Spleen (tissue), 11 donors: ENCODE results near the gene CTXN1. TPM values are rescaled to one million over a fixed set of nuclear protein-coding genes. Genes with fewer than 3 reads are reported as not detected.

Source experiments
- DNase-seq: peaks from one replicate; pipeline ENCODE4 v3.0.0-alpha.2; 2020
- H3K27ac ChIP-seq, 8 donors: fragments of 200-600 bp; sonication (generic) in 7 of 8; 1 replicate in 4 of 8; 2 replicates in 4 of 8; pipeline versions ENCODE4 v1.5.0 to v1.8.0; 2016 to 2021; ENCODE audit warnings: inconsistent platforms in 4 of 8, mild to moderate bottlenecking in 4 of 8, moderate library complexity in 1 of 8
- H3K27me3 ChIP-seq, 7 donors: fragments of 200-600 bp; sonication (generic) in 6 of 7; replicated peaks in 1 of 7; 1 replicate in 4 of 7; 2 replicates in 3 of 7; pipeline versions ENCODE4 v1.5.0 to v1.8.0; 2016 to 2021; ENCODE audit warnings: inconsistent platforms in 3 of 7, mild to moderate bottlenecking in 1 of 7
- H3K36me3 ChIP-seq, 6 donors: fragments of 200-600 bp; sonication (generic) in 5 of 6; 1 replicate in 4 of 6; 2 replicates in 2 of 6; pipeline versions ENCODE4 v1.5.0 to v1.8.0; 2016 to 2021; ENCODE audit warnings: inconsistent platforms in 2 of 6
- H3K4me1 ChIP-seq, 6 donors: fragments of 200-600 bp; sonication (generic) in 5 of 6; 1 replicate in 3 of 6; 2 replicates in 3 of 6; pipeline versions ENCODE4 v1.5.0 to v1.8.0; 2016 to 2021; ENCODE audit warnings: inconsistent platforms in 3 of 6
- H3K4me3 ChIP-seq, 8 donors: fragments of 200-600 bp; sonication (generic) in 7 of 8; 1 replicate in 4 of 8; 2 replicates in 4 of 8; pipeline versions ENCODE4 v1.5.0 to v1.8.0; 2016 to 2021; ENCODE audit warnings: inconsistent platforms in 4 of 8, mild to moderate bottlenecking in 4 of 8, moderate library complexity in 2 of 8
- H3K9me3 ChIP-seq, 8 donors: fragments of 200-600 bp; sonication (generic) in 7 of 8; 1 replicate in 4 of 8; 2 replicates in 4 of 8; pipeline versions ENCODE4 v1.5.0 to v1.8.0; 2016 to 2021; ENCODE audit warnings: inconsistent platforms in 4 of 8
- POLR2A ChIP-seq, 3 donors: fragments of 450-650 bp; IDR thresholded peaks; one replicate each; pipeline ENCODE4 v1.5.1; 2017; ENCODE audit warnings: antibody characterized with exemption in 3 of 3, mild to moderate bottlenecking in 1 of 3
- POLR2AphosphoS5 ChIP-seq, 3 donors: sonication (generic); formaldehyde crosslinking; IDR thresholded peaks; one replicate each; pipeline ENCODE4 v1.5.1; 2017; ENCODE audit warnings: antibody characterized with exemption in 3 of 3
- WGBS, 5 donors: extraction: QIAGEN DNeasy Blood & Tissue Kit in 3 of 5; methylation state at CpG; one replicate each; pipeline versions ENCODE4 v1.1.5 to v1.1.7; 2013 to 2018; 5-methylcytosine and 5-hydroxymethylcytosine counted together
- intact Hi-C: fragments of 100-400 bp; cut with DNase I; formaldehyde crosslinking; loops from one replicate; pipeline ENCODE4 v1.15.0; 2023; ENCODE audit warnings: low total_unique reads
- polyA plus RNA-seq, 3 donors: library from polyadenylated mRNA; stranded (reverse); fragments of 200-250 nt; gene quantifications; one replicate each; pipeline ENCODE4 v1.2.1, GENCODE V29; 2013
- total RNA-seq, 7 donors: library from RNA; depleted of rRNA in 3 of 7; stranded (reverse); fragments of >200 nt in 3 of 7; fragmentation: NEBNext Ultra II Directional in 4 of 7; extraction: Animal tissue kit (Norgen Biotek cat#: 25700) in 4 of 7; gene quantifications; one replicate each; pipeline versions ENCODE4 v1.1.0 to v1.2.1, GENCODE V29; 2016 to 2021
- TF ChIP-seq, protein P1 (sequence below), 11 experiments: fragments of 200-600 bp in 7 of 11; fragments of 450-650 bp in 4 of 11; sonication (generic) in 4 of 11; IDR thresholded peaks in 8 of 11; conservative IDR thresholded peaks in 3 of 11; 1 replicate in 7 of 11; 2 replicates in 4 of 11; pipeline versions ENCODE4 v1.4.0 to v1.8.0; 2016 to 2021; ENCODE audit warnings: antibody characterized with exemption in 11 of 11, inconsistent platforms in 4 of 11, mild to moderate bottlenecking in 1 of 11
- donor health status: healthy with polysubstance abuse.
- donor health status: DM: no; HTN: no; CAD: no; lungs with moderate emphysema.
- donor health status: DM: no; HTN: no; CAD: no.
- donor health status: Bipolar disorder and iron deficiency.
- donor health status: healthy.
- donor health status: DM: no; HTN: no; CAD: no.
- donor health status: DM: yes; HTN: yes; CAD: no.

CTXN1 gene
- total and polyA plus RNA-seq, 10 donors = 0.11 to 4.4 (median 2.0) TPM

DNA sequence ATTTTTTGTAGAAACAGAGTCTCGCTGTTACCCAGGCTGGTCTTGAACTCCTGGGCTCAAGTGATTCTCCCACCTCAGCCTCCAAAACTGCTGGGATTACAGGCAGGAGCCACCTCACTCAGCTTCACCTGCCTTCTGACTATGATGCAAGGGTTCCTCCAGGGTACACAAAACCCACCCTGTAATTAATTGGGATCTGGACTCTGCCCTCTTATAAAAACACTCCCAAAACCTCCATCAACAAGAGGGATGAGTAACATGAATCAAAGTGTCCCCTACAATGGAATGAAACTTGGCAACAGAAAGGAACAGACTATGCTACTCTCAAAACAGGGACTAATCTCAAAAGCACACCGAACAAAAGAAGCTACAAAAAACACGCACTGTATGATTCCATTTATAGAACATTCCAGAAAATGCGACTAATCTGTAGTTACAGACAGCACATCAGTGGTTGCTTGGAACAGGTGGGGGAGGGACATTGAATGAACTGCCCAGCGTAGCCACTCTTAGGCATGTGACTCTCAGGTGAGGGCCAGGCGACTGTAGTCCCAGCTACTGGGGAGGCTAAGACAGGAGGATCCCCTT lies 48.6 kb downstream of the CTXN1 start:
- Histone ChIP-seq H3K4me3 (no peak overlapping the region), H3K36me3 (no peaks in the 10 kb centered on the region), H3K27me3 (peaks cover 2 to 48% (median 31%) of the 10 kb centered on the region in 7 donors), H3K27ac (no peak overlapping the region), H3K9me3 (peaks cover 0 to 4% (median 0%) of the 10 kb centered on the region in 8 donors), H3K4me1 (peaks cover 2 to 28% (median 21%) of the 10 kb centered on the region in 6 donors)
- intact Hi-C loops = no loop called here
- 88 to 93% (median 92%) methylated on average over 6 of the region's 6 CpGs for WGBS, 5 donors
- no peak for DNase-seq
- TF ChIP-seq POLR2A (IDR thresholded peaks at IDR 0.05) = no peak
- TF ChIP-seq, protein P1, sequence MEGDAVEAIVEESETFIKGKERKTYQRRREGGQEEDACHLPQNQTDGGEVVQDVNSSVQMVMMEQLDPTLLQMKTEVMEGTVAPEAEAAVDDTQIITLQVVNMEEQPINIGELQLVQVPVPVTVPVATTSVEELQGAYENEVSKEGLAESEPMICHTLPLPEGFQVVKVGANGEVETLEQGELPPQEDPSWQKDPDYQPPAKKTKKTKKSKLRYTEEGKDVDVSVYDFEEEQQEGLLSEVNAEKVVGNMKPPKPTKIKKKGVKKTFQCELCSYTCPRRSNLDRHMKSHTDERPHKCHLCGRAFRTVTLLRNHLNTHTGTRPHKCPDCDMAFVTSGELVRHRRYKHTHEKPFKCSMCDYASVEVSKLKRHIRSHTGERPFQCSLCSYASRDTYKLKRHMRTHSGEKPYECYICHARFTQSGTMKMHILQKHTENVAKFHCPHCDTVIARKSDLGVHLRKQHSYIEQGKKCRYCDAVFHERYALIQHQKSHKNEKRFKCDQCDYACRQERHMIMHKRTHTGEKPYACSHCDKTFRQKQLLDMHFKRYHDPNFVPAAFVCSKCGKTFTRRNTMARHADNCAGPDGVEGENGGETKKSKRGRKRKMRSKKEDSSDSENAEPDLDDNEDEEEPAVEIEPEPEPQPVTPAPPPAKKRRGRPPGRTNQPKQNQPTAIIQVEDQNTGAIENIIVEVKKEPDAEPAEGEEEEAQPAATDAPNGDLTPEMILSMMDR (IDR thresholded peaks at IDR 0.05 in 8 of 11, conservative IDR thresholded peaks at IDR 0.05 in 3 of 11) = no peak

DNA sequence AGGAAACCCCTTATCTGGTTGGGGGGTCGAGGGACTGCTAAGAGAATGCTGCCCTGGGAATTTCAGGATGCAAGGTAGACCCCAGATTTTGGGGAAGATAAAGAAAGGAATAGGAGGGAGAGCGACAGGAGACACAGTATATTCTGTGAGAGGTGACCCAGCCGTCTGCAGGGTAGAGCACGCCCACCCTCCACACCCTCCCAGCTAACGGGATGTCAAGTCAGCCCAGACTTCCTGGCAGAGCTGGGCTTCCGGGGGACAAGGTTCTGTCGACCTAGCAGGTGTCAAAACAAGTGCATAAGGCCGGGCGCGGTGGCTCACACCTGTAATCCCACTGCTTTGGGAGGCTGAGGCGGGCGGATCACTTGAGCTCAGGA lies 51.0 kb downstream of the CTXN1 start:
- no peaks in the 10 kb centered on the region for H3K36me3 ChIP-seq
- TF ChIP-seq POLR2A (IDR thresholded peaks at IDR 0.05) (no peak), POLR2AphosphoS5 (IDR thresholded peaks at IDR 0.05) (no peak)
- TF ChIP-seq, protein P1 (IDR thresholded peaks at IDR 0.05 in 8 of 11, conservative IDR thresholded peaks at IDR 0.05 in 3 of 11) = no peak
- 23 to 43% (median 30%) methylated on average over 10 to 12 of the region's 12 CpGs for WGBS, 5 donors
- H3K9me3 ChIP-seq = peaks cover 0 to 3% (median 0%) of the 10 kb centered on the region in 8 donors
- DNase-seq = no peak
- no peak overlapping the region for H3K27ac ChIP-seq
- H3K4me1 ChIP-seq = peaks cover 2 to 47% (median 40%) of the 10 kb centered on the region in 6 donors
- peak overlapping the region in 1 of 8 donors; percentile 66 for H3K4me3 ChIP-seq
- intact Hi-C loops = no loop called here
- peaks cover 2 to 62% (median 38%) of the 10 kb centered on the region in 7 donors for H3K27me3 ChIP-seq

Other genes starting within 250 kb of the CTXN1 start
- 10 to 100 TPM; 12.9 to 95.6 (median 28.7) TPM for gene MCEMP1, start 249.0 kb downstream of the CTXN1 start, total RNA-seq
- gene MCEMP1, start 249.0 kb downstream of the CTXN1 start, polyA plus RNA-seq = 10 to 100 TPM in 2 of 3 donors, 1 to 10 TPM in 1; 3.9 to 23.7 (median 11.7) TPM
- 10 to 100 TPM; 47.2 to 88.5 (median 77.4) TPM for gene TRAPPC5, start 245.3 kb downstream of the CTXN1 start, total RNA-seq
- 100 to 1,000 TPM in 2 of 3 donors, 10 to 100 TPM in 1; 94.3 to 159 (median 128) TPM for gene TRAPPC5, start 245.3 kb downstream of the CTXN1 start, polyA plus RNA-seq
- gene FCER2, start 224.0 kb downstream of the CTXN1 start, total RNA-seq = 100 to 1,000 TPM in 1 of 7 donors, 10 to 100 TPM in 6; 26.4 to 121 (median 47.0) TPM
- gene FCER2, start 224.0 kb downstream of the CTXN1 start, polyA plus RNA-seq = 100 to 1,000 TPM in 2 of 3 donors, 10 to 100 TPM in 1; 48.0 to 108 (median 105) TPM
- 1 to 10 TPM in 3 of 7 donors, under 1 TPM in 3, not detected in 1; 0.34 to 4.0 (median 0.88) TPM for gene CLEC4G, start 194.0 kb downstream of the CTXN1 start, total RNA-seq
- 1 to 10 TPM in 2 of 3 donors, under 1 TPM in 1; 0.50 to 1.3 (median 1.0) TPM for gene CLEC4G, start 194.0 kb downstream of the CTXN1 start, polyA plus RNA-seq
- 10 to 100 TPM in 2 of 7 donors, 1 to 10 TPM in 5; 1.1 to 22.2 (median 2.2) TPM for gene CD209, start 178.6 kb downstream of the CTXN1 start, total RNA-seq
- under 1 TPM; 0.42 to 0.56 (median 0.46) TPM for gene CD209, start 178.6 kb downstream of the CTXN1 start, polyA plus RNA-seq
- 1 to 10 TPM in 1 of 7 donors, under 1 TPM in 1, not detected in 5; 0.89 to 3.3 TPM for gene CLEC4M, start 162.9 kb downstream of the CTXN1 start, total RNA-seq
- gene CLEC4M, start 162.9 kb downstream of the CTXN1 start, polyA plus RNA-seq = under 1 TPM in 2 of 3 donors, not detected in 1; 0.12 to 0.26 TPM
- 10 to 100 TPM in 5 of 7 donors, 1 to 10 TPM in 2; 8.6 to 22.8 (median 13.8) TPM for gene EVI5L, start 95.9 kb downstream of the CTXN1 start, total RNA-seq
- gene EVI5L, start 95.9 kb downstream of the CTXN1 start, polyA plus RNA-seq = 1 to 10 TPM; 3.7 to 9.3 (median 3.7) TPM
- under 1 TPM in 4 of 7 donors, not detected in 3; 0.09 to 0.43 (median 0.21) TPM for gene PRR36, start 51.7 kb downstream of the CTXN1 start, total RNA-seq
- under 1 TPM; 0.02 to 0.06 (median 0.06) TPM for gene PRR36, start 51.7 kb downstream of the CTXN1 start, polyA plus RNA-seq
- gene LRRC8E, start 37.6 kb downstream of the CTXN1 start, total RNA-seq = under 1 TPM in 1 of 7 donors, not detected in 6; 0.37 TPM
- gene LRRC8E, start 37.6 kb downstream of the CTXN1 start, polyA plus RNA-seq = under 1 TPM in 1 of 3 donors, not detected in 2; 0.08 TPM
- 10 to 100 TPM; 19.5 to 41.3 (median 32.9) TPM for gene MAP2K7, start 22.3 kb downstream of the CTXN1 start, total RNA-seq
- gene MAP2K7, start 22.3 kb downstream of the CTXN1 start, polyA plus RNA-seq = 10 to 100 TPM; 12.4 to 44.3 (median 18.9) TPM
- not detected for gene TGFBR3L, start 11.3 kb downstream of the CTXN1 start, total RNA-seq
- gene TGFBR3L, start 11.3 kb downstream of the CTXN1 start, polyA plus RNA-seq = under 1 TPM in 1 of 3 donors, not detected in 2; 0.11 TPM
- 10 to 100 TPM; 13.8 to 23.9 (median 17.7) TPM for gene SNAPC2, start 5.8 kb downstream of the CTXN1 start, total RNA-seq
- 10 to 100 TPM; 13.1 to 23.0 (median 19.3) TPM for gene SNAPC2, start 5.8 kb downstream of the CTXN1 start, polyA plus RNA-seq
- gene TIMM44, start 17.5 kb upstream of the CTXN1 start, total RNA-seq = 10 to 100 TPM; 33.2 to 94.9 (median 63.5) TPM
- gene TIMM44, start 17.5 kb upstream of the CTXN1 start, polyA plus RNA-seq = 10 to 100 TPM; 37.4 to 67.3 (median 66.0) TPM
- 10 to 100 TPM; 28.2 to 66.7 (median 52.9) TPM for gene ELAVL1, start 79.5 kb upstream of the CTXN1 start, total RNA-seq
- 10 to 100 TPM; 13.5 to 21.2 (median 18.9) TPM for gene ELAVL1, start 79.5 kb upstream of the CTXN1 start, polyA plus RNA-seq
- 1 to 10 TPM in 1 of 7 donors, under 1 TPM in 2, not detected in 4; 0.55 to 1.2 (median 0.77) TPM for gene CCL25, start 126.6 kb upstream of the CTXN1 start, total RNA-seq
- gene CCL25, start 126.6 kb upstream of the CTXN1 start, polyA plus RNA-seq = under 1 TPM; 0.42 to 0.78 (median 0.51) TPM
- gene FBN3, start 223.5 kb upstream of the CTXN1 start, total RNA-seq = not detected
- gene FBN3, start 223.5 kb upstream of the CTXN1 start, polyA plus RNA-seq = under 1 TPM in 1 of 3 donors, not detected in 2; 0.02 TPM